Lower leg skin (tissue), 3 donors: Measurements from ENCODE around the gene ASGR2.

Experiments used
- POLR2A ChIP-seq, 2 donors: fragments of 450-650 bp; IDR thresholded peaks; one replicate each; pipeline ENCODE4 v1.6.1; 2016 to 2017; ENCODE audit warnings: antibody characterized with exemption in 2 of 2, mild to moderate bottlenecking in 1 of 2, moderate library complexity in 1 of 2
- TF ChIP-seq, protein P1 (sequence below), 3 donors: fragments of 450-650 bp; IDR thresholded peaks; one replicate each; pipeline ENCODE4 v1.5.1; 2016; ENCODE audit warnings: antibody characterized with exemption in 3 of 3, mild to moderate bottlenecking in 3 of 3, moderate library complexity in 2 of 3

DNA sequence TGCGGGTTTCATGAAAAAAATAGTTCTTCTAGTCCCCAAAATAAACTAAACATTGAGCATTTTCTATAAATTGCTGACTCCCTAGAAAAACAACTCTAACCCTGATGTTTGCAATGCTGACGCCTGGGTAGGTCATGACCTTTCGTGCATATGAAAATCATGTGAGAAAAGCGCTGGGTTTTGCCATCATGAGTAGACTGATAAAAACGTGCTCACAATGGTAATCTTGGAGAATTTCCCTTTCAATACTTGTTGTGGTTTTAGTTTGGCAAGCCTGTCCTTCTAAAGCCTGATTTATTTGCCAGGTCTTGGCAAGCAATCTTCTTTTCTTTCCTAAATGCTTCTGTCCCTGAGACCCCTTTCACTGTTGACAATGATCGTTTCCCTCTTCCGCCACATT is 30.5 kb downstream of the ASGR2 start:
- TF ChIP-seq, protein P1, sequence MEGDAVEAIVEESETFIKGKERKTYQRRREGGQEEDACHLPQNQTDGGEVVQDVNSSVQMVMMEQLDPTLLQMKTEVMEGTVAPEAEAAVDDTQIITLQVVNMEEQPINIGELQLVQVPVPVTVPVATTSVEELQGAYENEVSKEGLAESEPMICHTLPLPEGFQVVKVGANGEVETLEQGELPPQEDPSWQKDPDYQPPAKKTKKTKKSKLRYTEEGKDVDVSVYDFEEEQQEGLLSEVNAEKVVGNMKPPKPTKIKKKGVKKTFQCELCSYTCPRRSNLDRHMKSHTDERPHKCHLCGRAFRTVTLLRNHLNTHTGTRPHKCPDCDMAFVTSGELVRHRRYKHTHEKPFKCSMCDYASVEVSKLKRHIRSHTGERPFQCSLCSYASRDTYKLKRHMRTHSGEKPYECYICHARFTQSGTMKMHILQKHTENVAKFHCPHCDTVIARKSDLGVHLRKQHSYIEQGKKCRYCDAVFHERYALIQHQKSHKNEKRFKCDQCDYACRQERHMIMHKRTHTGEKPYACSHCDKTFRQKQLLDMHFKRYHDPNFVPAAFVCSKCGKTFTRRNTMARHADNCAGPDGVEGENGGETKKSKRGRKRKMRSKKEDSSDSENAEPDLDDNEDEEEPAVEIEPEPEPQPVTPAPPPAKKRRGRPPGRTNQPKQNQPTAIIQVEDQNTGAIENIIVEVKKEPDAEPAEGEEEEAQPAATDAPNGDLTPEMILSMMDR (IDR thresholded peaks at IDR 0.05): no peak
- no peak for TF ChIP-seq POLR2A (IDR thresholded peaks at IDR 0.05)
